Activated CD8-positive, alpha-beta memory T cell treated with anti-CD3 and anti-CD28 coated beads, Interleukin-2, amount 50 U/mL, for 24 hours (primary cell): ENCODE results near the gene RRAGB.
"Not testable (repeated sequence)": the region's sequence is repeated elsewhere in the genome, so short reads cannot be mapped to it uniquely, and the experiment has no call there.

Experiments used
- DNase-seq: peaks from one replicate; pipeline ENCODE4 v3.0.0-alpha.2; 2020; ENCODE audit errors: extremely low read depth

RRAGB gene, protein sequence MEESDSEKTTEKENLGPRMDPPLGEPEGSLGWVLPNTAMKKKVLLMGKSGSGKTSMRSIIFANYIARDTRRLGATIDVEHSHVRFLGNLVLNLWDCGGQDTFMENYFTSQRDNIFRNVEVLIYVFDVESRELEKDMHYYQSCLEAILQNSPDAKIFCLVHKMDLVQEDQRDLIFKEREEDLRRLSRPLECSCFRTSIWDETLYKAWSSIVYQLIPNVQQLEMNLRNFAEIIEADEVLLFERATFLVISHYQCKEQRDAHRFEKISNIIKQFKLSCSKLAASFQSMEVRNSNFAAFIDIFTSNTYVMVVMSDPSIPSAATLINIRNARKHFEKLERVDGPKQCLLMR

DNA sequence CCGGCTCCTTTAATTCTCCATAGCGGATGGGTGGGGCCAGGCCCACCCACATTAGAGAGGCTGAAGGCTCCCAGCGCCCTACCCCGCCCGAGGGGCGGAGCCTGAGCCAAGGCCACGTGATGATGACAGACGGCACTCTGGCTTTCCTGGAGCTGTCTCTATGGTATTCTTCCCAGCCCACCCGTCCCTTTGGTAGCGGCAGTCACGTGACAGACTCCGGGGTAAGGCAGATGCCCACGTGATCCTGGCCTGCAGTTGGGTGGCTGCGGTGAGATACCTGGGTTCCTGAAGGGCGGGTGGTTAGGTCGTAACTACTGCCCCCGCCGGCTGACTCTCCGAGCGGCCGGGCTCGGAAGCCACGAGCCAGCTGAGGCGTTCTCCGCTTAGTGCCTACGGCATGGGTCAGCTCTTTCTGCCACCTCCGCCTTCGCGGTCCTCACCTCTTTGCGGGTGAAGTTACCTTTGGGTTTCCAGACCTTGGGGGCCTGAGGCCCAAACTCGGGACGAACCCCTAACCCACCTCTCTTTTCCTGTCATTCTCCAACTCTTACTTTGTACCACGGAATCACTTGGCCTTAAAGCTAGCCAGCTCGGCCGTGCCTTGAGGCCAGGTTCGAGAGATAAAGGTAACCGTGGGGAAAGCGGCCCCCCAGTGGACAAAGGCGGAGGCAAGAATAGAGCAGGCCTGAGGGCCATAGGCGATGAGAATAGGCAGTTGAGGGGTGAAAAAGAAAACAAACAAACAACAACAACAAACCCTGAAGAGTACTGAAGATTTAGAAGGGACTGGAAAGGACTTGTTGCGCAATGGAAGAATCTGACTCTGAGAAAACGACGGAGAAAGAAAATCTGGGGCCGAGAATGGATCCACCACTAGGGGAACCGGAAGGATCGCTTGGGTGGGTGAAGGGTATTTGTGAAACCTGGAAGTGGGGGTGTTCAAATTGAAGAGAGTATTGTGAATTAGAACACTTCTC lies at the start of gene RRAGB:
Gene RRAGB (plus strand): TSS at position 229 of the 977 bp plus-strand sequence. CDS start 579 bp downstream, at position 808.
- peak; percentile 79 for DNase-seq

DNA sequence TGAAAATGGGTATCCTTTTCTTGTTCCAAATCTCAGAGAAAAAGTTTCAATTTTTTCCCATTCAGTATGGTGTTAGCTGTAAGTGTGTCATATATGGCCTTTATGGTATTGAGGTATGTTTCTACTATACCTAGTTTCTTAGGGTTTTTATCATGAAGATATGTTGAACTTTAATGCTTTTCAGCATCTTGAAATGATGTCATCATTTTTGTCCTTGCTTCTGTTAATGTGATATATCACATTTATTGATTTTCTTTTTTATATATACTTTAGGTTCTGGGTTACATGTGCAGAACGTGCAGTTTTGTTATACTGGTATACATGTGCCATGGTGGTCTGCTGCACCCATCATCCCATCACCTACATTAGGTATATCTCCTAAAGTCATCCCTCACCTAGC lies 49.5 kb upstream of the RRAGB start:
- DNase-seq = no peak

DNA sequence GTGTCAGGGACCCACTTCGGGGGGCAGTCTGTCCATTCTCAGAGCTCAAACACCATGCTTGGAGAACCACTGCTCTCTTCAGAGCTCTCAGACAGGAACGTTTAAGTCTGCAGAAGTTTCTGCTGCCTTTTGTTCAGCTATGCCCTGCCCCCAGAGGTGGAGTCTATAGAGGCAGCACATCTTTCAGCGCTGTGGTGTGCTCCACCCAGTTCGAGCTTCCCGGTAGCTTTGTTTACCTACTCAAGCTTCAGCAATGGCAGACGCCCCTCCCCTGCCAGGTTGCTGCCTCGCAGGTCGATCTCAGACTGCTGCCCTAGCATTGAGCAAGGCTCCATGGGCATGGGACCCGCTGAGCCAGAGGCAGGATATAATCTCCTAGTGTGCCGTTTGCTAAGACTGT lies 29.0 kb upstream of the RRAGB start:
- not testable (repeated sequence) for DNase-seq

DNA sequence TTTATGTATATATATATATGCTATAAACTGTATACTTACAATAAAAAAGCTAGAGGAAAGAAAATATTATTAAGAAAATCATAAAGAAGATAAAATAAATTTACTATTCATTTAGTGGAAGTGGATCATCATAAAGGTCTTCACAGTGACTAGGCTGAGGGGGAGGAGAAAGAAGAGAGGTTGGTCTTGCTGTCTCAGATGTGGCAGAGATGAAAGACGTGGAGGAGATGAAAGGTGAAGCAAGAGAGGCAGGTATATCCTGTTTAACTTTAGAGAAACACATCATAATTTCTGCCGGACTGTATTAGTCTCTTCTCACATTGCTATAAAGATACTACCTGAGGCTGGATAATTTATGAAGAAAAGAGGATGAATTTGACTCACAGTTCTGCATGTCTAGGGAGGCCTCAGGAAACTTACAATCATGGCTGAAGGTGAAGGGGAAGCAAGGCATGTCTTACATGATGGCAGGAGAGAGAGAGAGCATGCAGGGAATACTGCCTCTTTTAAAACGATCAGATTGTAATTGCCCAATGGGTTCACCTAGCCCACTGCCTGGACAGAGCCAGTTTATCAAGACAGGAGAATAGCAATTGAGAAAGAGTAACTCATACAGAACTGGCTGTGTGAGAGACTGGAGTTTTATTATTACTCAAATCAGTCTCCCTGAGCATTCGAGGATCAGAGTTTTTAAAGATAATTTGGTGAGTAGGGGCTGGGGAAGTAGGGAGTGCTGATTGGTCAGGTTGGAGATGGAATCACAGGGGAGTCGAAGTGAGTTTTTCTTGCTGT lies 22.1 kb upstream of the RRAGB start:
- no peak for DNase-seq

DNA sequence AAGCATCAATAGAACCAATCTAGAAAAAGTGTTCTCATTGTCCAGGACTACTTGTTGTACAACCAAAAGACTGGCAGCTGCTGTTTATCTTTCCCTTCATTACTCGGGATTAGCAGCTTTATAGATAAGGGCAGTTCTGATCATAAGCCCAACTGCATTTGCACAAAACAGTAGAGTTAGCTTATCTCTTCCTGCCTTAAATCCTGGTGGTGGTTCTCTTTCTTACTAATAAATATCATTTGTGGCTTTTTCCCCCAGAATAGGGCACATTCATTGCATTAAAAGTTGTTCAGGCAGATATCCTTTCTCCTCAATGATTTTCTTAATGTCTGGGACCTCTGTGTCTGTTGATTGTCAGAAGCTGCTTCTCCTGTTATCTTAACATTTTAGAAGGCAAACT lies 20.2 kb upstream of the RRAGB start:
- no peak for DNase-seq

DNA sequence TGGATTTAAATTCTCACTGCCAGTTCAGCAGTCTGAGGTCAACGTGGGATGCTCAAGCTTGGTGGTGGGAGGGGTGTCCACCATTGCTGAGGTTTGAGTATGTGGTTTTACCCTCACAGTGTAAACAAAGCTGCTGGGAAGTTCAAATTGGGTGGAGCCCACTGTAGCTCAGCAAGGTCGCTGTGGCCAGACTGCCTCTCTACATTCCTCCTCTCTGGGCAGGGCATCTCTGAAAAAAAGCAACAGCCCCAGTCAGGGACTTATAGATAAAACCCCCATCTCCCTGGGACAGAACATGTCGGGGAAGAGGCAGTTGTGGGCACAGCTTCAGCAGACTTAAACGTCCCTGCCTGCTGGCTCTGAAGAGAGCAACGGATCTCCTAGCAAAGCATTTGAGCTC lies 14.9 kb upstream of the RRAGB start:
- DNase-seq = no peak

DNA sequence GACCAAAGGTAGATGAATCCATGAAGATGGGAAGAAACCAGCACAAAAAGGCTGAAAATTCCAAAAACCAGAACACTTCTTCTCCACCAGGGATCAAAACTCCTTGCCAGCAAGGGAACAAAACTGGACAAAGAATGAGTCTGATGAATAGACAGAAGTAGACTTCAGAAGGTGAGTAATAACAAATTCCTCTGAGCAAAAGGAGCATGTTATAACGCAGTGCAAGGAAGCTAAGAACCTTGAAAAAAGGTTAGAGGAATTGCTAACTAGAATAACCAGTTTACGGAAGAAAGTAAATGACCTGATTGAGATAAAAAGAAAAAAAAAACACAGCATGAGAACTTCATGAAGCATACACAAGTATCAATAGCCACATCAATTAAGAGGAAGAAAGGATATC lies 14.1 kb upstream of the RRAGB start:
- DNase-seq = not testable (repeated sequence)

DNA sequence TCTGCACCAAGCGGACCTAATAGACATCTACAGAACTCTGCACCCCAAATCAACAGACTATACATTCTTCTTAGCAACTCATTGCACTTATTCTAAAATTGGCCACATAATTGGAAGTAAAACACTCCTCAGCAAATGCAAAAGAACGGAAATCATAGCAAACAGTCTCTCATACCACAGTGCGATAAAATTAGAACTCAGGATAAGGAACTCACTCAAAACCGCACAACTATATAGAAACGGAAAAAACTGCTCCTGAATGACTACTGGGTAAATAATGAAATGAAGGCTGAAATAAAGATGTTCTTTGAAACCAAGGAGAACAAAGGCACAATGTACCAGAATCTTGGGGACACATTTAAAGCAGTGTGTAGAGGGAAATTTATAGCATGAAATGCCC lies 12.5 kb upstream of the RRAGB start:
- DNase-seq = not testable (repeated sequence)

DNA sequence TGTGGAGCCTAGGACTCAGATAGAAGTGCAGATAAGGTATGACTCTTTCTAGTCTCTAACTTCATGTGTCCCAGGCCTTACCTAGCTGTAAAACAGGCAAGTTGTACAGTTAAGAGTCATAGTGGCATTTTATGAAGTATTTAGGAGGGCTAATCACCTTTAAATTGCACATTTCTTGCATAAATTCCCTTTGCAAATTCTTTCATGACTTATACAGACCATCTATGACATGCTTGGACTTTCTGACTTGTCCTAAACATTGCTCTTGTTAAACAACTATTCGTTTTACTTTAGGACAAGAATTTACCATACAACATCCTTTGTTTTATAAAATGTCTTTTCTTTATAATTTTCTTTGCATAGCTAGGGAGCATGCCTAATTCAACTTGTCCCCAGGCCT lies 7.8 kb upstream of the RRAGB start:
- DNase-seq = no peak

DNA sequence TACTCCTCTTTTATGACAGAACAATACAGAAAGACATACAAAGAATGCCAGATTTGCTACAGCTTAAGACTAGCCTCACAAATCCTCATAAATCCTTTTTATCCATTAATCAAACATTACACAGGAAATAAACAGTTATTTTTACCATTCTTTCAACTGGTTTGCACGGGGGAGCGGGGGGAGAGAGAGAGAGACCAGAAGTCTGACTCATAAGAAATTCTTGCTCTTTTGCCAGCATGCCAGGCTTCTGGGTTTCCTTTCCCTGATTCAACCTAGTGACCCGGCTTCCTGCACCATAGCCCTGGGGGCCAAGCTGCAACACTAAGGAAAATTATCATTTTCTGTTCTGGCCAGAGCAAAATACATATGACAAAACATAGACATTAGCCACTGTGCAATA lies 6.8 kb upstream of the RRAGB start:
- DNase-seq = no peak

DNA sequence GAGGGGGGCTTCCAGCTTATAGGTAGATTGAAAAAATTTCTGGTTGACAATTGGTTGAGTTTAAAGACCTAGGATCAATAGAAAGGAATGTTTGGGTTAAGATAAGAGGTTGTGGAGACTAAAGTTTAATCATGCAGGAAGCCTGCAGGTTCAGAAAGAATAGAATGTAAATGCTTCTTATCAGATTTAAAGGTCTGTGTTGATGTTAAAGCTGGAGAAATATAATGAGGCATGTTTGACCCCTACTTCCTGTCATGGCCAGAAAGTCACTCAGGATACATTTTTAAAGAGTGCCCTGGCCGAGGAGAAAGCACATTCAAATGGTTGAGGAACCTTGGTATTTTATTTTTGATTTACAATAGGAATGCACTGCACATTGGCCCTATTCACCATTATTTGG lies 3.9 kb upstream of the RRAGB start:
- no peak for DNase-seq

DNA sequence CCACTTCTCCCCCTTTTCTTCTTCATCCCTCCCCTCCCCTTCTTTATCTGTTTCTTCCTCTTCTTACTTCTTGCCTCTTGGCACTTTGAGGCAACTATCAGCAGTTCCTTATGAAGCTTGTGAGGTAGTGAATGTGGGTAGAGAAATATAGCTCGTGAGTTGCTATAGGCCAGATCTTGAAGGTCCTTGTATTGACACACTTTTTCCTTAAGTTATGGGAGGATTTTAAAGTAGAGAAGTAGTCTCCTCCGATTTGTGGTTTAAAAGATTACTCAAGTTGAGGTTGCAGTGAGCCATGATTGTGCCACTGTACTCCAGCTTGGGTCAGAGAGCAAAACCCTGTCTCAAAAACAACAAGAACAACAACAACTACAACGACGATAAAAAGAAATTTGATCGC lies 3.4 kb upstream of the RRAGB start:
- DNase-seq = no peak

DNA sequence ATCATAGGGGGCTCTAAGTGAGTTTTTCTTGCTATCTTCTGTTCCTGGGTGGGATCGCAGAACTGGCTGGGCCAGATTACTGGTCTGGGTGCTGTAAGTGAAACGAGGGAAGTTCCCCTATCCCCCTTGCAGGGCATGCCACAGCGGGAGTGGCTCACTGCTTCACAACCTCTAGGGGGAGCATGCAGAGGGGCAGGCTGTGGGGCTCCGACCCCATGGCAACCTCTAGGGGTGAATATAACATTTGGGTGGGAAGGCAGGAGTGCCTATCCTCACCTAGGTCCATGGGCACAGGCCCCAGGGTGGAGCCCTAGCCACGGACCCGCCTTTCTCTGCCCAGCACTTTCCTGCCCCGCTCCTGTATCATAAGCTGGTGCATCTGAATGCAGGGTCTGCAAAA lies 1.7 kb upstream of the RRAGB start:
- DNase-seq = no peak

DNA sequence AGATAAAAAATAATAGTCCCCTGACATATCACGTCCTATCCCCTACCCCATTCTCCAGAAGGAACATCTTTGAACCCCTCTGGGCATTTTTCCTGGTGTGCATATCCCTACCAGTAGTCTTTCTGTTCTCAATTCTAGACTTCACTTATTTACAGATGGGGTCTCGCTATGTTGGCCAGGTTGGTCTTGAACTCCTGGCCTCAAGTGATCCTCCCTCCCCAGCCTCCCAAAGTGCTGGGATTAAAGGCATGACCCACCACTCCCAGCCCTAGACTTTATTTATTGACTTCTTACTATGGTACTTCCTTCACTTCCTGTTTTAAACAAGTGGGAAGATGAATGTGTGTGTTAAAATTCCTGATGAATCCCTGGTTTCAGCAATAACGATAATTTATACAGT lies 612 bp upstream of the RRAGB start:
- DNase-seq = no peak

DNA sequence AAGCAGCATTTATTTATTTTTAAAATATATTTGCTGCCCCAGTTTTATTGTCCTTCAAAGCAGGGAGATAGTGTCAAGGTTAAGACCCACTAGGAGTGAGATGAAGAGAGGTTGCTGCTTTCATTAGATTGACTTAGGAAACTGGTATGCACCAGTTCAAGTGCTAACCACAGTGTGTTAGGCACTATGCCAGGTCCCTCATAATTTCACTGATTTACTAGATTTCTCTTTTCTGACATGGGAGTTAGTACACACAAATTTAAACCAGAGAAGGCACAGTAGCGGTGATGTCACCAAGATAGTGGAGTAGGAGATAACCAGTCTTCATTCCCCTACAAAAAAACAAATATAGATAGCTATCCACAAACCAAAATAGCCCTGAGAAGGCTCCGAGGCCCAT lies 14.3 kb downstream of the RRAGB start:
- no peak for DNase-seq

DNA sequence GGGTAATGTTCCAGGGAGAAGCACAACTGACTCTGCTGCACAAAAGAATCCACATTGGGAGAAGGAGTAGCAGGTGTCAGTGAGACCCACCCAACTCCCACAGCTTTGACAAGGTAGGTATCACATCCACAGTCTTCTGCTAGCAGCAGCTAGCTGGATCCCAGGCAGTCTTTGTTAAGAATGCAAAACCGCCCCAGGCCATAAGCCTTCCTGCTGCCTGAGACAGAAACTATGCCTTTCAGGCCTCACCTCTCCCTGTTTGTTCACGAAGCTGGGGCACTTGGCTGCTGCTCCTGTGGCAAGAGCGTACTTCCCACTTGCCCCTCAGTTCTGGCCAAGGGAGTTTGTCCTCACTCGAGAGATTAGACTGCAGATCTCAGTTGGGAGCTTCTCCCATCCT lies 21.4 kb downstream of the RRAGB start:
- DNase-seq = no peak

DNA sequence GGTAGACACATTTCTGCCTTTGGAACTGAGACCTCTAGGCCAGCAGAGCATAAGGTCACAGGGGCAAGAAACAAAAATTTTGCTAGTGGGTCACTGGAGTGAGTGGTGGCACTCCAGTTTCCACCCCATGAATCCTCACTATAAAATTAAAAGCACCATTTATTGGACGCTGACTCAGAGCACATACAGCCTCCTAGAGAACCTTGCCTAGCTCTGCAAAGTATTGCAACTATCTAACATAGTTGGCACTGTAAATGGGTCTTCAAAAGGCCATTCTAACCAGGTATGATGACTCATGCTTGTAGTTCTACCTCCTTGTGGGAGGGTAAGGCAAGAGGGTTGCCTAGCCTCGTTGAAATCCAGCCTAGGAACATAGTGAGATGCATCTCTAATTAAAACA lies 25.1 kb downstream of the RRAGB start:
- DNase-seq = no peak

DNA sequence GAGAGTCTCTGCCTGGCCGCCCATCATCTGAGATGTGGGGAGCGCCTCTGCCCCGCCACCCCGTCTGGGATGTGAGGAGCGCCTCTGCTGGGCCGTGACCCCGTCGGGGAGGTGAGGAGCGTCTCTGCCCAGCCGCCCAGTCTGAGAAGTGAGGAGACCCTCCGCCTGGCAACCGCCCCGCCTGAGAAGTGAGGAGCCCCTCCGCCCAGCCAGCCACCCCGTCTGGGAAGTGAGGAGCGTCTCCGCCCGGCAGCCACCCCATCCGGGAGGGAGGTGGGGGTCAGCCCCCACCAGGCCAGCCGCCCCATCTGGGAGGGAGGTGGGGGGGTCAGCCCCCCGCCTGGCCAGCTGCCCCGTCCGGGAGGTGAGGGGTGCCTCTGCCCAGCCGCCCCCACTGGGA lies 30.9 kb downstream of the RRAGB start:
- DNase-seq = not testable (repeated sequence)

DNA sequence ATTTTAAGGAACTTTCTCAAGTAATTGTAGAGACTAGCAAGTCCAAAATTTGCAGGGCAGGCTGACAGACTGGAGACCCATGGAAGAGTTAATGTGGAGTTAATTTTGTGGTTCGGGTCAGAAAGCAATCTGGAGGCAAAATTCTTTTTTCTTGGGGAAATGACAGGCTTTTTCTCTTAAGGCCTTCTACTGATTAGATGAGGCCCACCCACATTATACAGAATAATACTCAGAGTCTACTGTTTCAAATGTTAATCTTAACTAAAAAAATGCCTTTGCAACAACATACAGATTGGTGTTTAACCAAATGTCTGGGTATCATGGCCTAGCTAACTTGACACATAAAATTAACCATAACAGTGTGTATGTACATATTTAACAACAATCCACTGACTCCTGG lies 32.7 kb downstream of the RRAGB start:
- DNase-seq = no peak

DNA sequence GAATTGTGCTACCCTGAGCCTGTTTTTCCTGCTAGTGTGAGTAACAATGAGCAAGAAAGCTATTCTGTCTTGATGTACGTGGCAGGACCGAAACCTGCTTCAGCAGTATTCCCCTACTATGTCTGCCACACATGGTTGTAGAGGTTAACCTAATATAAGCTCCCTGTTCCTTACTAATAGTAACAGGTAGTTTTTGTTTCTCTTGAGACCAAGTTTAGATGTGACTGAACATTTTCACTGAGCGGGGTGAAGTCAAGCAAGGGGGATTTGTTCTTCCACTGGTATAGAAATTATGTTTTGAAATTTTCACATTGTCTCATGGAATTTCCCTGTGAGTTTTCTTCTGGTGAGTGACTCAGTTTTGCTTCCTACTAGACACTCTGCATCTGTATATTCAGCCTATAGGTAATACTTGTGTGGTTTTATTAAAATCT lies 37.3 kb downstream of the RRAGB start:
- no peak for DNase-seq

DNA sequence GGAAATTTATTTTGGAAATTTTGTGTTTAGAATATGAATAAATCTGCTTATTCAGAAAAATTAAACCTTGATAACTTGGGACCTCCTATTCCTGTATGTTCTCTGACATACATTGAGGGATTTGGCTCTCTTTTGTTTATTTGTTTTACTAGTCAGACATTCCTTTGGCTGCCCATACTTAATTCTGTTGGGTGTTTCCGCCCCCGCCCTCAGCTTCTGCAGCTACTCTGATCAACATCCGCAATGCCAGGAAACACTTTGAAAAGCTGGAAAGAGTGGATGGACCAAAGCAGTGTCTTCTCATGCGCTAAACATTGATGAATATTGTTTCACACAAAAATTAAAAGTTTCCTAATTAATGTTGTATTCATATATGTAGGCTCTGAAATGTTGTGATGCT lies 40.5 kb downstream of the RRAGB start:
- DNase-seq = no peak

DNA sequence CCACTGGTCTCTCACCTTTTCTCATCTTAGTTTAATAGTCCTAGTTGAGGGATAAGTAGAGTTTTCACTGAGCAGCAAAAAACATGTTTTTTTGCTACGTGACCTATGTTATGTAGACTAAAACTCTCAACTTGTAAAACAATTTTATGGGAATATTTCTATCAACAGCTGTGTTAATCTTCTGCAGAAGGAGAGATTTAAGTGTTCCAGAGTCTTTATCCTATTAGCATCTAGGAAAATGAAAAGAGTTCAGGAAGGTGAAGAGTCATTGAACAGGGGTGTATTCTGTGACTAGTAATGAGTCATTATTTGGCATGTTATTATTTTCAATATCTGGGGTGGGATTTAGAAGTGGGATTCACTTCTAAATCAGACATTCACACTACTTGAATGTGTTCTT lies 41.9 kb downstream of the RRAGB start:
- no peak for DNase-seq
